ENCODE measurements around the gene LRRC47.

- TF ChIP-seq CTCF (IDR thresholded peaks at IDR 0.05) (no peak), POLR2A (IDR thresholded peaks at IDR 0.05) (no peak)
Observed at GRCh38 chr1:3807769-3808168, 11.5 kb upstream of the LRRC47 start.

Data from uterus (tissue), 2 donors.